CD4-positive, alpha-beta T cell treated with Interleukin-2 at 100 ng/mL for 4 hours (primary cell): ENCODE data around the gene DCK.

ENCODE experiments used
- DNase-seq: peaks from one replicate; pipeline ENCODE4 v3.0.0-alpha.2; 2020; ENCODE audit warnings: low spot score

DCK gene

DNA sequence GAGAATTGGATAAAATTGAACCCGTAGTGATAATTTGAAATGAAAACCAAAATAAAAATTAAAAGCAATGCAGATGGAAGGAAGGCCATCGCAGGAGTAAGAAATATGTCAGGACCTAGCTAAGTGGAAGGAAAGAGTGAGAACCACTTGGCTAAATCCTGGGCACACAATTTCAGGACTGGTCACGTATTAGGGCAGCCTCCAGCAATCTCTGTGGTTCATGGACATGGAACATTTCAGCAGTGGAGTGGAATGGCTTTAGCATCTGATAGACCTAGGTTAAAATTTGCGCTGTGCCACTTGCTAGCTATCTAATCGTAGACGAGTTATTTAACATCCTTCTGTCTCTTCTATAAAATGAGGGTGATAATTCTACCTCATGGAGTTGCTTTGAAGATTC lies 71.1 kb downstream of the DCK start:
- DNase-seq, result no peak

DNA sequence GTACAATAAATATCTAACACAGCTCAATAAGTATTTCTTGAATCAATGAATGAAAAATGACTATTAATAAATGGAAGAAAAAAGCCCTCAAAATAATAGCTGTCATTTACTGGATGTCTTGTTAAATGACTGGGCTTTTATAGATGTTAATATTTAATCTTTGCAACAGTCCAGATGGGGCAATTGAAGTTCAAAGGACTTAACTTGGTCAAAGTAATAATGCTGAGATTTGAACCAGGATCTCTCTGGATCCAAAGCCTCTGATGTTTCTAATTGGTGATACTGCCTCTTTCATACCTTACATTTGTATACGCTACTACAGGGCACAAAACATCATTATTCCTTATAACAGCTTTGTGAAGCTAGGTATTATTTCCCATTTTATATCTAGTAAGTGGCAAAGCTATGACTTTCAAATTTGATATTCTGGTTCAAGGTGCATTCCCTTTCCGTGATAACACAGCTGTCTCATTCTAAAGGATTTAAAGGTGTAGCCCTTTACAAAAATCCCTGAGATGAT lies 72.6 kb downstream of the DCK start:
- no peak for DNase-seq

DNA sequence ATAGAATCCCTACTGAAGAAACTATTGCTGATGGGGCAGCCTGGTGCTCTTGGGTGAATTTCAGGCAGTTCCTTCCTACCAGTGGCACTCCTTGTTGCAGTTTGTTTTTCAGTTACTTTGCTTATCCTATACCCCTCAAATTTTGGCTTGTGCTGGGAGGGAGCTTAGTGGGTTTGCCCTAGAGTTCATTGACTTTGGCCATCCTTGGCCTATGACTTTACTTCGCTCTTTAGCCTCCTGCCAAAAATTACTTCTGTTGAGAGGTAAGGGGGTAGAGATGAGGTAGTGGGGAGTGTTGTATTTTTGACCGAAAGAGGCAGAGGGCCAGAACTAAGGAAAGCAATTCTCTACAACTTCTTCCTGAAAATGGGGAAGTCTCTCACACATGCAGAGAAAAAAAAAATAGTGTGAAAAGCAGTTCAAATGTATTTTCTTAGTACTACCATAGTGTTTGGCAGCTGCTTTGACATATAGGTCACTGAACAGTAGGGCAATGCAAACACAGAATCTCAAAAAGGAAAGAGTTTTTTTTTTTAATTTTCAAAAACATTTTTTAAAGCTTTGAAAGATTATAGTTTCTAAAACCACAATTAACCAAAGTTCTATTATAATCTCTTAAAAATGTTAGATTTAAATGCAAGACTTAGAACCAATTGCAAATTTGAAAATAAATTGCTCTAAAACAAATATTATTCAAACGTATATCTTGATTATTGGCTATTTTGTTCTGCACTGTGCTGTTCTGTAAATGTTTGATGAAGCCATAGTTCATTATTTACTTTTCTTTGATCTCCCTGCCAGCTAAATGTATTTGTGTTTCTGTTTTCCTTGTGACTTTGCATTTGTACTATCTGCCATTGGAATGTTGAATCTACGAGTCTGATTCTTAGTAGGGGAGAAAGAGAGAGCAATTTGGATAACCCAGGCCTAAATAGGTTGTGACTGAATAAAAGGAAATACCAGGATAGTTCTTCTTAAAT lies 73.6 kb downstream of the DCK start:
- DNase-seq, result no peak

DNA sequence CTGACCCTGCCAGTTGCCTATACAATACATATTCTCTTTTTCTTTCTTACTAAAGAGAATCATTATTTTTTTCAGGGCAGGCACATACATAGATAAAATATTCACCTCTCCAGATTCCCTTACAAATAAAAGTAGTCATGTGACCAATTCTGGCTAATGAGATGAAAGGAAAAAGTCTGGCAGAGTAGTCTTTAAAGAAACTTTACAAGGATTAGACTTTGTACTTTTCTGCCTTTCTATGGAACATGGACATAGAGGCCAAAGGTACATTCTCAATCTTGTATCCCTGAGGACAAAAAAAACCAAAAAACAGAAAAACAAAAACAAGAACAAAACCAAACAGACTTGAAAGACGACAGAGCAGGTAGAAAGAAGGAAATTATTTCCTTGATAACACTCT lies 75.6 kb downstream of the DCK start:
- DNase-seq, result no peak

DNA sequence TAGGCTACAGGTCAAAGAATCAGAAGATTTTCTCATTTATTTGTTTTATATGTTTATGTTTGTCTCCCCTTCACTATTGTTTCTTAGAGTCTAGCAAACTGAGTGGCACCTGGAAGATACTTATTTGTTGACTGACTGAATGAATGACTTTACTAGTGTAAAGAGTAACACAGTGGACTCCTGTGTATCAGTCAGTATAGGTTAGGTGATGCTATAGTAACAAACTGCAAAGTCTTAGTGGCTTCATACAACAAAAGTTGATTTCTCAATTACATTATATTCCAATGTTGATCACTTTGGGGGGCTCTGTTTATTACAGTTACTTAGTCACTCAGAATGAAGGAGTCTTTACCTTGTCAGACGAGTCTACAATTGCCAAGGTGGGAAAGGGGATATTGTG lies 76.6 kb downstream of the DCK start:
- DNase-seq, result no peak

DNA sequence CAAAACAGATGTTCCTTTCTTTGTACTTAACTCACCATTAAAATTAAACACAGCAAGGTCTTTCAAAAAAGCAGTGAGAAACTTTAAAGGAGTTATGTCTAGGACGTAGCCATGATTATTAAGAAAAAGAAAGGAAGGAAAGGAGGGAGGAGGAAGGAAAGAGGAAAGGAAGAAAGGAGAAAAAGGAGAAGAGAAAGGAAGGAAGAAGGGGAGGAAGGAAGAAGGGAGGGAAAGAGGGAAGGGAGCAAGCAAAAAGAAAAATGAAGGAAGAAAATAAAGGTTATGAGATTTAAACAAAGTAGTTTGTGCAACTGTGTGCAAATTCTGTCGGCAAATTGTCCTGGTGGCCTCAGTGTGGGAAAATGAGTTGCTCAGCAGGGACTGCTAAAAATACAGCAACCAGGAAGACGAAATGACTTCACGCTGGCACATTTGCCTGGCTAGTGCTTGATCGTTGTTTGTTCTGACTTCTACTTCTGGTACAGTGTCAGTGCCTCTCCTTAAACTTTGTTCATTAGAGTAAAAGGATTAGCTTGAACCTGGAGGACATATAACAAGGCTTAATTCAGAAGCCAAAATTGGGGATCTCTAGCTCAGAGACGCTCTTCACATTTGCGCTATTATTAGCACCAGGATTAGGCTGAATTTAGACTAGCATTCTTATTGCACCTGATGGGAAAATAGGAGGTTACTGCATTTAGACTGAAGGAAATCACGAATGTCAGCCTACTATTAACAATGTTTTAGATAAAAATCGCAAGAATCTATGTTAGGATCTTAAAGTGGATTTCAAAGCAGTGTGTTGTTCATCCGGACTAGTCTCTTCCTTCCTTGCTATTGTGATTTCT lies 81.2 kb downstream of the DCK start:
- DNase-seq, result no peak
